ENCODE data around the gene CAMSAP1.

DNA sequence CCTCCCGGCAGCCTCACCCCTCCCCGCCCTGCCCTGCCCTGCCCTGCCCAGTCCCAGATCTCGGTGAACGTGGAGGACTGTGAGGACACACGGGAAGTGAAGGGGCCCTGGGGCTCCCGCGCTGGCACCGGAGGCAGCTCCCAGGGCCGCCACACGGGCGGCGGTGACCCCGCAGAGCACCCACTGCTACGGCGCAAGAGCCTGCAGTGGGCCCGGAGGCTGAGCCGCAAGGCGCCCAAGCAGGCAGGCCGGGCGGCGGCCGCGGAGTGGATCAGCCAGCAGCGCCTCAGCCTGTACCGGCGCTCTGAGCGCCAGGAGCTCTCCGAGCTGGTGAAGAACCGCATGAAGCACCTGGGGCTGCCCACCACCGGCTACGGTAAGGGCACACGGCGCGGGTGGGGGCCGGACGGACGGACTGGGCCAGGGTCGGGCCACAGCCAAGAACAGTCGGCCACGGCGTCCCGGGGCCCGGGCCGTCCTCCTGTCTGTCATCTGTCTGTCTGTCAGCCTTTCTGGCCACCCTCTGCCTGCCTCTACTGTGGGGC is 121.1 kb downstream of the CAMSAP1 start:
- TF ChIP-seq, protein P1, sequence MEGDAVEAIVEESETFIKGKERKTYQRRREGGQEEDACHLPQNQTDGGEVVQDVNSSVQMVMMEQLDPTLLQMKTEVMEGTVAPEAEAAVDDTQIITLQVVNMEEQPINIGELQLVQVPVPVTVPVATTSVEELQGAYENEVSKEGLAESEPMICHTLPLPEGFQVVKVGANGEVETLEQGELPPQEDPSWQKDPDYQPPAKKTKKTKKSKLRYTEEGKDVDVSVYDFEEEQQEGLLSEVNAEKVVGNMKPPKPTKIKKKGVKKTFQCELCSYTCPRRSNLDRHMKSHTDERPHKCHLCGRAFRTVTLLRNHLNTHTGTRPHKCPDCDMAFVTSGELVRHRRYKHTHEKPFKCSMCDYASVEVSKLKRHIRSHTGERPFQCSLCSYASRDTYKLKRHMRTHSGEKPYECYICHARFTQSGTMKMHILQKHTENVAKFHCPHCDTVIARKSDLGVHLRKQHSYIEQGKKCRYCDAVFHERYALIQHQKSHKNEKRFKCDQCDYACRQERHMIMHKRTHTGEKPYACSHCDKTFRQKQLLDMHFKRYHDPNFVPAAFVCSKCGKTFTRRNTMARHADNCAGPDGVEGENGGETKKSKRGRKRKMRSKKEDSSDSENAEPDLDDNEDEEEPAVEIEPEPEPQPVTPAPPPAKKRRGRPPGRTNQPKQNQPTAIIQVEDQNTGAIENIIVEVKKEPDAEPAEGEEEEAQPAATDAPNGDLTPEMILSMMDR (IDR thresholded peaks at IDR 0.05) = no peak
- TF ChIP-seq POLR2A (IDR thresholded peaks at IDR 0.05) = no peak

Data from esophagus squamous epithelium (tissue), 4 donors.